HepG2 (cell line): ENCODE results near the gene MIPEP.

ENCODE experiments used
- AHDC1 ChIP-seq: sonication (generic); formaldehyde crosslinking; IDR thresholded peaks from 2 replicates; pipeline ENCODE4 v1.5.1; 2020; ENCODE audit warnings: mild to moderate bottlenecking, missing genetic modification reagents, borderline replicate concordance
- JUN ChIP-seq: sonication (generic); formaldehyde crosslinking; IDR thresholded peaks from 2 replicates; pipeline ENCODE4 v1.4.0; 2020; ENCODE audit warnings: mild to moderate bottlenecking, missing genetic modification reagents
- RCOR2 ChIP-seq: IDR thresholded peaks from 2 replicates; pipeline ENCODE4 v1.6.1; 2016; ENCODE audit warnings: missing biosample characterization, missing genetic modification reagents
- ZBTB7A ChIP-seq: sonication (generic); formaldehyde crosslinking; IDR thresholded peaks from 2 replicates; pipeline ENCODE4 v1.8.0; 2022; ENCODE audit warnings: mild to moderate bottlenecking, missing genetic modification reagents
- ZNF142 ChIP-seq: sonication (generic); formaldehyde crosslinking; IDR thresholded peaks from 2 replicates; pipeline ENCODE4 v1.4.0; 2020; ENCODE audit warnings: missing genetic modification reagents
- TF ChIP-seq, protein P1 (sequence below): sonication (generic); formaldehyde crosslinking; IDR thresholded peaks from 2 replicates; pipeline ENCODE4 v1.5.0; 2020; ENCODE audit warnings: mild to moderate bottlenecking, missing genetic modification reagents, moderate library complexity
- TF ChIP-seq, protein P2 (sequence below): sonication (generic); formaldehyde crosslinking; IDR thresholded peaks from 2 replicates; pipeline ENCODE4 v1.4.0; 2020; ENCODE audit warnings: missing genetic modification reagents
- TF ChIP-seq, protein P3 (sequence below): sonication (generic); formaldehyde crosslinking; IDR thresholded peaks from 2 replicates; pipeline ENCODE4 v1.4.0; 2020; ENCODE audit warnings: mild to moderate bottlenecking, missing genetic modification reagents

- TF ChIP-seq, protein P1, sequence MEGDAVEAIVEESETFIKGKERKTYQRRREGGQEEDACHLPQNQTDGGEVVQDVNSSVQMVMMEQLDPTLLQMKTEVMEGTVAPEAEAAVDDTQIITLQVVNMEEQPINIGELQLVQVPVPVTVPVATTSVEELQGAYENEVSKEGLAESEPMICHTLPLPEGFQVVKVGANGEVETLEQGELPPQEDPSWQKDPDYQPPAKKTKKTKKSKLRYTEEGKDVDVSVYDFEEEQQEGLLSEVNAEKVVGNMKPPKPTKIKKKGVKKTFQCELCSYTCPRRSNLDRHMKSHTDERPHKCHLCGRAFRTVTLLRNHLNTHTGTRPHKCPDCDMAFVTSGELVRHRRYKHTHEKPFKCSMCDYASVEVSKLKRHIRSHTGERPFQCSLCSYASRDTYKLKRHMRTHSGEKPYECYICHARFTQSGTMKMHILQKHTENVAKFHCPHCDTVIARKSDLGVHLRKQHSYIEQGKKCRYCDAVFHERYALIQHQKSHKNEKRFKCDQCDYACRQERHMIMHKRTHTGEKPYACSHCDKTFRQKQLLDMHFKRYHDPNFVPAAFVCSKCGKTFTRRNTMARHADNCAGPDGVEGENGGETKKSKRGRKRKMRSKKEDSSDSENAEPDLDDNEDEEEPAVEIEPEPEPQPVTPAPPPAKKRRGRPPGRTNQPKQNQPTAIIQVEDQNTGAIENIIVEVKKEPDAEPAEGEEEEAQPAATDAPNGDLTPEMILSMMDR (CRISPR knock-in tag): no peak
- TF ChIP-seq, protein P2, sequence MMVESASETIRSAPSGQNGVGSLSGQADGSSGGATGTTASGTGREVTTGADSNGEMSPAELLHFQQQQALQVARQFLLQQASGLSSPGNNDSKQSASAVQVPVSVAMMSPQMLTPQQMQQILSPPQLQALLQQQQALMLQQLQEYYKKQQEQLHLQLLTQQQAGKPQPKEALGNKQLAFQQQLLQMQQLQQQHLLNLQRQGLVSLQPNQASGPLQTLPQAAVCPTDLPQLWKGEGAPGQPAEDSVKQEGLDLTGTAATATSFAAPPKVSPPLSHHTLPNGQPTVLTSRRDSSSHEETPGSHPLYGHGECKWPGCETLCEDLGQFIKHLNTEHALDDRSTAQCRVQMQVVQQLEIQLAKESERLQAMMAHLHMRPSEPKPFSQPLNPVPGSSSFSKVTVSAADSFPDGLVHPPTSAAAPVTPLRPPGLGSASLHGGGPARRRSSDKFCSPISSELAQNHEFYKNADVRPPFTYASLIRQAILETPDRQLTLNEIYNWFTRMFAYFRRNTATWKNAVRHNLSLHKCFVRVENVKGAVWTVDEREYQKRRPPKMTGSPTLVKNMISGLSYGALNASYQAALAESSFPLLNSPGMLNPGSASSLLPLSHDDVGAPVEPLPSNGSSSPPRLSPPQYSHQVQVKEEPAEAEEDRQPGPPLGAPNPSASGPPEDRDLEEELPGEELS (CRISPR knock-in tag): no peak
- no peak for TF ChIP-seq ZNF142
- no peak for TF ChIP-seq JUN (CRISPR knock-in tag)
- no peak for TF ChIP-seq AHDC1 (CRISPR knock-in tag)
- TF ChIP-seq RCOR2: no peak
- TF ChIP-seq, protein P3, sequence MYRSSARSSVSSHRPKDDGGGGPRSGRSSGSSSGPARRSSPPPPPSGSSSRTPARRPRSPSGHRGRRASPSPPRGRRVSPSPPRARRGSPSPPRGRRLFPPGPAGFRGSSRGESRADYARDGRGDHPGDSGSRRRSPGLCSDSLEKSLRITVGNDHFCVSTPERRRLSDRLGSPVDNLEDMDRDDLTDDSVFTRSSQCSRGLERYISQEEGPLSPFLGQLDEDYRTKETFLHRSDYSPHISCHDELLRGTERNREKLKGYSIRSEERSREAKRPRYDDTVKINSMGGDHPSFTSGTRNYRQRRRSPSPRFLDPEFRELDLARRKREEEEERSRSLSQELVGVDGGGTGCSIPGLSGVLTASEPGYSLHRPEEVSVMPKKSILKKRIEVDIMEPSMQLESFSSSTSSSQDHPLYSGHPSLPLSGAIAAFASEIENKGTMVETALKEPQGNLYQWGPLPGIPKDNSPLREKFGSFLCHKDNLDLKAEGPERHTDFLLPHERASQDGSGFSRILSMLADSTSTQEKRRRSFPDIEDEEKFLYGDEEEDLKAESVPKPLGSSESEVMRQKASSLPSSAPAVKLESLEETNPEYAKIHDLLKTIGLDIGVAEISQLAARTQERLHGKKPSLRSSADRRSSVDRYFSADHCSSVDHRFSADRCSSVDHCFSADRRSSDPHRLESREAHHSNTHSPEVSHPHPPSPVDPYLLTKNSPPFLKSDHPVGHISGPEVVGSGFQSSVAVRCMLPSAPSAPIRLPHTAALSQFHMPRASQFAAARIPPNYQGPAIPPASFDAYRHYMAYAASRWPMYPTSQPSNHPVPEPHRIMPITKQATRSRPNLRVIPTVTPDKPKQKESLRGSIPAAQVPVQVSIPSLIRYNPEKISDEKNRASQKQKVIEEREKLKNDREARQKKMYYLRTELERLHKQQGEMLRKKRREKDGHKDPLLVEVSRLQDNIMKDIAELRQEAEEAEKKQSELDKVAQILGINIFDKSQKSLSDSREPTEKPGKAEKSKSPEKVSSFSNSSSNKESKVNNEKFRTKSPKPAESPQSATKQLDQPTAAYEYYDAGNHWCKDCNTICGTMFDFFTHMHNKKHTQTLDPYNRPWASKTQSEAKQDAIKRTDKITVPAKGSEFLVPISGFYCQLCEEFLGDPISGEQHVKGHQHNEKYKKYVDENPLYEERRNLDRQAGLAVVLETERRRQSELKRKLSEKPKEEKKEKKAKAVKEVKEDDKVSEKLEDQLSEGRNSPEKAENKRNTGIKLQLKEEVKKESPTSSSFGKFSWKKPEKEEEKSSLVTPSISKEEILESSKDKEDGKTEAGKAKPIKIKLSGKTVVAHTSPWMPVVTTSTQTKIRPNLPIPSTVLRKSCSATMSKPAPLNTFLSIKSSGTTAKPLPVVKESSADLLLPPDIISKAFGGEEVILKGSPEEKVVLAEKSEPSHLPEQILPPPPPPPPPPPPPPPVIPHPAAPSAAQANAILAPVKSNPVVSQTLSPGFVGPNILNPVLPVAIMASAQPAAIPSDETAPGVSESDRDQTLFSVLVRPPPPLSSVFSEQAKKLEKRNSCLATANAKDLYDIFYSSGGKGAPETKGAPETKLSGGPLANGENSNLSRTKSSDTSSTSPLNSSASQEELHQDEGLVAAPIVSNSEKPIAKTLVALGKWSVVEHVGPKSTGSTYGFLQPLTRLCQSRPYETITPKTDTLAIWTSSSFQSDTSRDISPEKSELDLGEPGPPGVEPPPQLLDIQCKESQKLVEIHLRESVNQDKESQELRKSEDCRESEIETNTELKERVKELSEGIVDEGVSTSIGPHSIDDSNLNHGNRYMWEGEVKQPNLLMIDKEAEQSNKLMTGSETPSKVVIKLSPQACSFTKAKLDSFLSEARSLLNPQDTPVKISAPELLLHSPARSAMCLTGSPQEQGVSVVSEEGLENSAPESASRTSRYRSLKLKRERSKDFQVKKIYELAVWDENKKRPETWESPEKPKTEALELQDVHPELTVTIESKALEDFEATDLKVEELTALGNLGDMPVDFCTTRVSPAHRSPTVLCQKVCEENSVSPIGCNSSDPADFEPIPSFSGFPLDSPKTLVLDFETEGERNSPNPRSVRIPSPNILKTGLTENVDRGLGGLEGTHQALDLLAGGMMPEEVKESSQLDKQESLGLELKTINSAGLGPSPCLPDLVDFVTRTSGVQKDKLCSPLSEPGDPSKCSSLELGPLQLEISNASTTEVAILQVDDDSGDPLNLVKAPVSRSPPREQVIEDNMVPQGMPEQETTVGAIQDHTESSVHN: no peak
- no peak for TF ChIP-seq ZBTB7A (CRISPR knock-in tag)
These were observed 78.4 kb downstream of the MIPEP start for GRCh38 chr13:23810685-23811240.
